ENCODE data around the gene EVL. TPM values are rescaled to one million over a fixed set of nuclear protein-coding genes. Genes with fewer than 3 reads are reported as not detected.

EVL gene
- total and polyA plus RNA-seq, 2 donors (not counting 3 experiments of a cell fraction or from before 2014, with no cell fraction given) = 34.6 to 62.5 TPM

GRCh38 chr14:100144996-100145646 is 79.9 kb downstream of the EVL start:
- H3K9me1 ChIP-seq (replicated peaks; ENCODE audit: control insufficient read depth, extremely low read depth, insufficient read depth, low read length) = no peaks in the 10 kb centered on the region
- no peaks in the 10 kb centered on the region for H3K27me3 ChIP-seq (ENCODE audit: control insufficient read depth in 2 of 2, insufficient read depth in 2 of 2, low read length in 2 of 2)
- no peak for TF ChIP-seq CTCF (IDR thresholded peaks at IDR 0.05; ENCODE audit: extremely low read depth in 1 of 2, insufficient read depth in 1 of 2, low read depth in 1 of 2, low read length in 2 of 2)
- no peak for TF ChIP-seq POLR2A (IDR thresholded peaks at IDR 0.05; ENCODE audit: low read depth, low read length)
- no peak for TF ChIP-seq POLR2AphosphoS5 (IDR thresholded peaks at IDR 0.05; ENCODE audit: insufficient read depth, low read depth, low read length)
- no TSS peak for BruUV-seq (replicated peaks)
- no peak for FAIRE-seq
- no peaks in the 10 kb centered on the region for H3K36me3 ChIP-seq (ENCODE audit: control insufficient read depth in 2 of 2, extremely low read depth in 1 of 2, insufficient read depth in 2 of 2, low read length in 2 of 2)
- intact Hi-C loops (cut with micrococcal nuclease) = loop anchor here (5.0 kb wide), 1 partner anchor 92 kb away; the partner anchor contains the start of gene YY1
- ChIA-PET POLR2A (no interaction called here), CTCF (interaction anchor here (1.5 kb wide), 1 partner anchor 37 kb away, joined by 4 read pairs; no protein-coding TSS in a partner anchor)
- no peaks in the 10 kb centered on the region for H3K9me3 ChIP-seq (replicated peaks; ENCODE audit: control insufficient read depth, insufficient read depth, low read length)
- H4K20me1 ChIP-seq (replicated peaks; ENCODE audit: control insufficient read depth, extremely low read depth, insufficient read depth, low read length) = no peaks in the 10 kb centered on the region
- no peaks in the 10 kb centered on the region for H3K79me2 ChIP-seq (ENCODE audit: control insufficient read depth, insufficient read depth, low read length)
- H3K4me2 ChIP-seq (ENCODE audit: insufficient read depth, low read length) = no peak overlapping the region
- no peak overlapping the region for H3K27ac ChIP-seq (ENCODE audit: insufficient read depth, low read depth, low read length)
- no peak overlapping the region for H3K4me3 ChIP-seq (replicated peaks in 1 of 3; ENCODE audit: insufficient read depth in 1 of 3, low read depth in 1 of 3, low read length in 3 of 3)
- H3K9ac ChIP-seq (replicated peaks; ENCODE audit: extremely low read depth, insufficient read depth, low read length) = no peak overlapping the region
- no peak overlapping the region for H2AFZ ChIP-seq (ENCODE audit: low read depth, low read length)
- dilution Hi-C loops (cut with MboI; ENCODE audit: extremely low pct_ligation_motif_present, low sequenced_read_pairs) = no loop called here
- peaks cover 30% of the 10 kb centered on the region for H3K4me1 ChIP-seq (ENCODE audit: control insufficient read depth, extremely low read depth, insufficient read depth, low read length)
- no peak for DNase-seq (ENCODE audit: low read depth, low spot score)

GRCh38 chr14:100145682-100146464 is 80.7 kb downstream of the EVL start:
- ChIA-PET CTCF (interaction anchor here (0.9 to 1.5 kb wide), 3 partner anchors 9 to 47 kb away, joined by 3 to 7 read pairs (median 4); no protein-coding TSS in a partner anchor), POLR2A (no interaction called here)
- DNase-seq (ENCODE audit: low read depth, low spot score) (no peak), FAIRE-seq (no peak)
- no peaks in the 10 kb centered on the region for H3K36me3 ChIP-seq (ENCODE audit: control insufficient read depth in 2 of 2, extremely low read depth in 1 of 2, insufficient read depth in 2 of 2, low read length in 2 of 2)
- dilution Hi-C loops (cut with MboI; ENCODE audit: extremely low pct_ligation_motif_present, low sequenced_read_pairs) = no loop called here
- no peak overlapping the region for H2AFZ ChIP-seq (ENCODE audit: low read depth, low read length)
- no peaks in the 10 kb centered on the region for H4K20me1 ChIP-seq (replicated peaks; ENCODE audit: control insufficient read depth, extremely low read depth, insufficient read depth, low read length)
- no peaks in the 10 kb centered on the region for H3K79me2 ChIP-seq (ENCODE audit: control insufficient read depth, insufficient read depth, low read length)
- no peak overlapping the region for H3K27ac ChIP-seq (ENCODE audit: insufficient read depth, low read depth, low read length)
- H3K4me1 ChIP-seq (ENCODE audit: control insufficient read depth, extremely low read depth, insufficient read depth, low read length) = peaks cover 23% of the 10 kb centered on the region
- H3K9me3 ChIP-seq (replicated peaks; ENCODE audit: control insufficient read depth, insufficient read depth, low read length) = no peaks in the 10 kb centered on the region
- H3K9me1 ChIP-seq (replicated peaks; ENCODE audit: control insufficient read depth, extremely low read depth, insufficient read depth, low read length) = no peaks in the 10 kb centered on the region
- intact Hi-C loops (cut with micrococcal nuclease) = no loop called here
- H3K27me3 ChIP-seq (ENCODE audit: control insufficient read depth in 2 of 2, insufficient read depth in 2 of 2, low read length in 2 of 2) = no peaks in the 10 kb centered on the region
- no peak overlapping the region for H3K9ac ChIP-seq (replicated peaks; ENCODE audit: extremely low read depth, insufficient read depth, low read length)
- no TSS peak for BruUV-seq (replicated peaks)
- TF ChIP-seq MAX (IDR thresholded peaks at IDR 0.05; ENCODE audit: insufficient read depth, insufficient read length) = no peak
- no peak for TF ChIP-seq MYC (IDR thresholded peaks at IDR 0.05; ENCODE audit: low read depth, low read length)
- no peak for TF ChIP-seq CTCF (IDR thresholded peaks at IDR 0.05; ENCODE audit: extremely low read depth in 1 of 2, insufficient read depth in 1 of 2, low read depth in 1 of 2, low read length in 2 of 2)
- TF ChIP-seq GATA2 (IDR thresholded peaks at IDR 0.05; ENCODE audit: insufficient read depth, insufficient read length, low read depth, low read length) = no peak
- TF ChIP-seq FOS (IDR thresholded peaks at IDR 0.05; ENCODE audit: borderline replicate concordance, insufficient read depth, low read length) = no peak
- no peak for TF ChIP-seq EZH2 (IDR thresholded peaks at IDR 0.05; ENCODE audit: borderline replicate concordance, low read depth, low read length, severe bottlenecking)
- TF ChIP-seq POLR2AphosphoS5 (IDR thresholded peaks at IDR 0.05; ENCODE audit: insufficient read depth, low read depth, low read length) = no peak
- TF ChIP-seq JUN (IDR thresholded peaks at IDR 0.05; ENCODE audit: borderline replicate concordance, insufficient read depth, insufficient read length, low read depth) = no peak
- TF ChIP-seq POLR2A (IDR thresholded peaks at IDR 0.05; ENCODE audit: low read depth, low read length) = no peak
- no peak overlapping the region for H3K4me3 ChIP-seq (replicated peaks in 1 of 3; ENCODE audit: insufficient read depth in 1 of 3, low read depth in 1 of 3, low read length in 3 of 3)
- H3K4me2 ChIP-seq (ENCODE audit: insufficient read depth, low read length) = no peak overlapping the region

All from endothelial cell of umbilical vein (primary cell).